Liver (tissue), 3 donors: ENCODE data around the gene PER1.

ENCODE experiments used
- CTCF ChIP-seq: fragments of 150-350 bp; IDR thresholded peaks from 2 replicates; pipeline ENCODE4 v1.5.1; 2017; ENCODE audit warnings: improper control_type of control experiment, low read depth, low read length; ENCODE audit not compliant: missing input control
- FOXA1 ChIP-seq: IDR thresholded peaks from 2 replicates; pipeline ENCODE4 v1.6.1; 2016; ENCODE audit warnings: antibody characterized with exemption
- MAX ChIP-seq: IDR thresholded peaks from 2 replicates; pipeline ENCODE4 v1.6.1; 2016; ENCODE audit warnings: antibody characterized with exemption
- RAD21 ChIP-seq, 2 donors: IDR thresholded peaks; 2 replicates each; pipeline ENCODE4 v1.6.1; 2016; ENCODE audit warnings: antibody characterized with exemption in 2 of 2, mild to moderate bottlenecking in 2 of 2
- REST ChIP-seq: IDR thresholded peaks from 2 replicates; pipeline ENCODE4 v1.6.1; 2016; ENCODE audit warnings: antibody characterized with exemption, mild to moderate bottlenecking
- TAF1 ChIP-seq: conservative IDR thresholded peaks from 2 replicates; pipeline ENCODE4 v1.6.1; 2016; ENCODE audit warnings: antibody characterized with exemption, mild to moderate bottlenecking
- YY1 ChIP-seq: IDR thresholded peaks from 2 replicates; pipeline ENCODE4 v1.6.1; 2016; ENCODE audit warnings: antibody characterized with exemption, mild to moderate bottlenecking
- ZBTB33 ChIP-seq: IDR thresholded peaks from 2 replicates; pipeline ENCODE4 v1.6.1; 2016; ENCODE audit warnings: antibody characterized with exemption
- donor health status: healthy.
- donor health status: healthy.

- no peak for TF ChIP-seq YY1
- TF ChIP-seq CTCF, result no peak
- TF ChIP-seq TAF1, result no peak
- no peak for TF ChIP-seq RAD21 (IDR thresholded peaks at IDR 0.05)
- no peak for TF ChIP-seq REST
- TF ChIP-seq FOXA1, result no peak
- no peak for TF ChIP-seq ZBTB33
- no peak for TF ChIP-seq MAX
These were observed 9.9 kb downstream of the PER1 start for GRCh38 chr17:8142158-8142886.
